Adrenal gland (tissue), 12 donors: ENCODE data around the gene IL1RL2. TPM values are rescaled to one million over a fixed set of nuclear protein-coding genes. Genes with fewer than 3 reads are reported as not detected.

Source experiments
- DNase-seq, 7 donors: peaks; one replicate each; pipeline ENCODE4 v3.0.0-alpha.2; 2019 to 2020
- H3K27ac ChIP-seq, 5 donors: fragments of 200-600 bp; sonication (generic) in 4 of 5; 1 replicate in 3 of 5; 2 replicates in 2 of 5; pipeline versions ENCODE4 v1.5.1 to v1.8.0; 2016 to 2020; ENCODE audit warnings: mild to moderate bottlenecking in 1 of 5
- H3K27me3 ChIP-seq: fragments of 200-600 bp; 2 replicates; pipeline ENCODE4 v1.8.0; 2021
- H3K36me3 ChIP-seq, 2 donors: fragments of 200-600 bp; replicated peaks in 1 of 2; 1 replicate in 1 of 2; 2 replicates in 1 of 2; pipeline versions ENCODE4 v1.5.1 to v1.8.0; 2018 to 2022
- H3K4me1 ChIP-seq, 2 donors: fragments of 200-600 bp; replicated peaks in 1 of 2; 1 replicate in 1 of 2; 2 replicates in 1 of 2; pipeline versions ENCODE4 v1.5.1 to v1.8.0; 2018 to 2021
- H3K4me3 ChIP-seq, 4 donors: fragments of 200-600 bp; sonication (generic) in 3 of 4; one replicate each; pipeline ENCODE4 v1.5.1; 2016 to 2018
- H3K9me3 ChIP-seq, 3 donors: fragments of 200-600 bp; sonication (generic) in 1 of 3; replicated peaks in 1 of 3; 1 replicate in 2 of 3; 2 replicates in 1 of 3; pipeline versions ENCODE4 v1.5.1 to v1.8.0; 2016 to 2021
- CTCF ChIP-seq, 6 experiments: fragments of 450-650 bp in 4 of 6; fragments of 200-600 bp in 2 of 6; sonication (generic) in 1 of 6; IDR thresholded peaks; 1 replicate in 5 of 6; 2 replicates in 1 of 6; pipeline versions ENCODE4 v1.5.1 to v1.8.0; 2016 to 2021; ENCODE audit warnings: antibody characterized with exemption in 6 of 6, mild to moderate bottlenecking in 2 of 6, moderate library complexity in 1 of 6
- POLR2A ChIP-seq, 2 donors: fragments of 450-650 bp; IDR thresholded peaks; one replicate each; pipeline ENCODE4 v1.6.1; 2017; ENCODE audit warnings: antibody characterized with exemption in 2 of 2, mild to moderate bottlenecking in 2 of 2, moderate library complexity in 1 of 2
- WGBS, 4 donors: extraction: QIAGEN DNeasy Blood & Tissue Kit in 2 of 4; methylation state at CpG; one replicate each; pipeline versions ENCODE4 v1.1.5 to v1.1.7; 2013 to 2017; 5-methylcytosine and 5-hydroxymethylcytosine counted together
- intact Hi-C, 2 donors: fragments of 100-400 bp; cut with DNase I; formaldehyde crosslinking; loops; one replicate each; pipeline versions ENCODE4 v1.14.1 to v1.15.0; 2022 to 2023
- polyA plus RNA-seq, 3 donors: library from polyadenylated mRNA; stranded (reverse); fragments of 200-250 nt in 2 of 3; fragments of 350-450 nt in 1 of 3; fragmentation: Illumina TruSeq in 1 of 3; extraction: RNeasy Lipid Tissue Mini Kit (QIAGEN cat#74804) in 1 of 3; gene quantifications; one replicate each; pipeline ENCODE4 v1.2.3, GENCODE V29; 2013 to 2014
- total RNA-seq, 9 donors: library from RNA; depleted of rRNA in 4 of 9; stranded (reverse); fragments of >200 nt in 4 of 9; fragments of 120-200 nt in 1 of 9; fragmentation: NEBNext Ultra II Directional in 1 of 9; extraction: Animal tissue kit (Norgen Biotek cat#: 25700) in 1 of 9; gene quantifications; one replicate each; pipeline versions ENCODE4 v1.1.0 to v1.2.4, GENCODE V29; 2013 to 2023
- donor health status: healthy with polysubstance abuse.
- donor health status: Bipolar disorder and iron deficiency.
- donor health status: DM: yes; HTN: yes; CAD: no.
- donor health status: DM: no; HTN: no; CAD: no.
- donor health status: DM: no; HTN: no; CAD: no.
- donor health status: DM: yes; HTN: yes; CAD: no.

Gene IL1RL2
- total and polyA plus RNA-seq, 12 donors, result 0.22 to 4.6 (median 1.7) TPM

GRCh38 chr2:102145934-102146333, 40.9 kb upstream of the IL1RL2 start:
- Histone ChIP-seq H3K4me3 (peak overlapping the region in 1 of 4 donors; percentile 88), H3K36me3 (no peaks in the 10 kb centered on the region), H3K27me3 (no peaks in the 10 kb centered on the region), H3K4me1 (peaks cover 12 to 16% of the 10 kb centered on the region in 2 donors), H3K27ac (no peak overlapping the region), H3K9me3 (peaks cover 0 to 11% (median 0%) of the 10 kb centered on the region in 3 donors)
- 90 to 99% (median 95%) methylated on average over 4 of the region's 4 CpGs for WGBS, 4 donors
- intact Hi-C loops, result loop anchor here (10.0 kb wide), 1 partner anchor 121 kb away; no protein-coding TSS in a partner anchor
- TF ChIP-seq POLR2A (IDR thresholded peaks at IDR 0.05) (no peak), CTCF (IDR thresholded peaks at IDR 0.05) (no peak)
- DNase-seq, result no peak

DNA sequence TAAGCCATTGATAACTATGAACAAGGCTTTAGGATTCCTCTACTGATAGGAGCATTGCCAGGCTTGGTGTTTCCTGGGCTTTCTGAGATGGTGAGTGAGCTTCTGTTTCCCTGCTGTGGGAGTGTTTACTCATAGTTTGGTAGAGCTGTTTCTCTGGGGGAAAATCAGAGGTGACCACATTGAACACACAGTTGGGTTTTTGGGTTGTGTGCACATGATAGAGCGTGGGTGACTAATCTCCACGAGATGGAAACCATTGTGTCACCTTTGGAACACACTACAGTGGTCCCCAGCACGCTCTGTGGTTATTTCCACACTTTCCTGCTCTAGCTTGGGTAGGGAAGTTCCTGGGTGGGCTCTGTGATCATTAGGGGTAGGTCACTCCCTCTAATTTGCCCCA, 38.9 kb upstream of the IL1RL2 start:
- DNase-seq, result no peak
- H3K4me1 ChIP-seq, result peaks cover 13 to 14% of the 10 kb centered on the region in 2 donors
- intact Hi-C loops, result loop anchor here (10.0 kb wide), 1 partner anchor 123 kb away; no protein-coding TSS in a partner anchor
- TF ChIP-seq CTCF (IDR thresholded peaks at IDR 0.05) (no peak), POLR2A (IDR thresholded peaks at IDR 0.05) (no peak)
- H3K27ac ChIP-seq, result peak overlapping the region in 1 of 5 donors; percentile 60
- H3K36me3 ChIP-seq, result no peaks in the 10 kb centered on the region
- H3K27me3 ChIP-seq, result no peaks in the 10 kb centered on the region
- 82 to 93% (median 86%) methylated on average over 3 of the region's 3 CpGs for WGBS, 4 donors
- no peak overlapping the region for H3K4me3 ChIP-seq
- H3K9me3 ChIP-seq, result peaks cover 0 to 11% (median 0%) of the 10 kb centered on the region in 3 donors

- Histone ChIP-seq H3K4me1 (peaks cover 16 to 26% of the 10 kb centered on the region in 2 donors), H3K9me3 (peaks cover 0 to 11% (median 0%) of the 10 kb centered on the region in 3 donors), H3K27ac (peak overlapping the region in 2 of 5 donors; percentile 30 to 44), H3K27me3 (no peaks in the 10 kb centered on the region), H3K4me3 (no peak overlapping the region), H3K36me3 (peaks cover 0 to 2% of the 10 kb centered on the region in 2 donors)
- TF ChIP-seq CTCF (IDR thresholded peaks at IDR 0.05) (no peak), POLR2A (IDR thresholded peaks at IDR 0.05) (no peak)
- DNase-seq, result no peak
- 82 to 94% (median 86%) methylated on average over 2 of the region's 2 CpGs for WGBS, 4 donors
- intact Hi-C loops, result loop anchor here (10.0 kb wide), 1 partner anchor 124 kb away; no protein-coding TSS in a partner anchor
Observed at GRCh38 chr2:102149243-102149642, 37.6 kb upstream of the IL1RL2 start.

GRCh38 chr2:102149644-102150455, 37.0 kb upstream of the IL1RL2 start:
- Histone ChIP-seq H3K36me3 (peaks cover 0 to 8% of the 10 kb centered on the region in 2 donors), H3K4me3 (no peak overlapping the region), H3K27me3 (no peaks in the 10 kb centered on the region), H3K9me3 (peaks cover 0 to 11% (median 0%) of the 10 kb centered on the region in 3 donors), H3K4me1 (peaks cover 21 to 32% of the 10 kb centered on the region in 2 donors), H3K27ac (peak overlapping the region in 2 of 5 donors; percentile 30 to 44)
- no peak for DNase-seq
- intact Hi-C loops, result loop anchor here (10.0 kb wide), 1 partner anchor 125 kb away; no protein-coding TSS in a partner anchor
- TF ChIP-seq CTCF (IDR thresholded peaks at IDR 0.05) (no peak), POLR2A (IDR thresholded peaks at IDR 0.05) (no peak)
- 74 to 89% (median 88%) methylated on average over 6 to 9 of the region's 9 CpGs for WGBS, 4 donors
